NB4 (cell line): Measurements from ENCODE around the gene TACC2.

Source experiments
- DNase-seq: peaks from one replicate; pipeline ENCODE4 v3.0.0; 2010; ENCODE audit warnings: low read depth
- H3K4me3 ChIP-seq: one replicate; pipeline ENCODE4 v1.5.1; 2011; ENCODE audit warnings: mild to moderate bottlenecking, low read depth, low read length, moderate library complexity
- CTCF ChIP-seq: IDR thresholded peaks from one replicate; pipeline ENCODE4 v1.5.1; 2012; ENCODE audit warnings: low read depth, low read length
- MAX ChIP-seq: IDR thresholded peaks from 2 replicates; pipeline ENCODE4 v1.6.1; 2011; ENCODE audit warnings: low read depth, low read length
- MYC ChIP-seq: IDR thresholded peaks from 2 replicates; pipeline ENCODE4 v1.6.1; 2011; ENCODE audit warnings: low read depth, low read length
- POLR2A ChIP-seq: IDR thresholded peaks from 2 replicates; pipeline ENCODE4 v1.6.1; 2011; ENCODE audit warnings: mild to moderate bottlenecking; ENCODE audit not compliant: insufficient read length; ENCODE audit errors: extremely low read depth

TACC2 gene

GRCh38 chr10:122287570-122287969 is 298.6 kb downstream of the TACC2 start:
- no peak for TF ChIP-seq MYC
- TF ChIP-seq POLR2A: no peak
- TF ChIP-seq MAX: no peak
- no peak for TF ChIP-seq CTCF
- no peak for DNase-seq
- H3K4me3 ChIP-seq: no peak overlapping the region

- DNase-seq: no peak
- no peak overlapping the region for H3K4me3 ChIP-seq
- no peak for TF ChIP-seq POLR2A
Observed at GRCh38 chr10:122288262-122288661, 299.3 kb downstream of the TACC2 start.

GRCh38 chr10:122288917-122289316 is 300.0 kb downstream of the TACC2 start:
- H3K4me3 ChIP-seq: no peak overlapping the region
- no peak for DNase-seq
- TF ChIP-seq POLR2A (no peak), MYC (no peak), CTCF (no peak), MAX (no peak)

- H3K4me3 ChIP-seq: no peak overlapping the region
- peak; percentile 21 for DNase-seq
- no peak for TF ChIP-seq MYC
Observed at GRCh38 chr10:122290334-122290733, 301.4 kb downstream of the TACC2 start.

GRCh38 chr10:122290833-122291532 is 302.0 kb downstream of the TACC2 start:
- H3K4me3 ChIP-seq: no peak overlapping the region
- TF ChIP-seq CTCF (no peak), MAX (no peak), MYC (no peak), POLR2A (no peak)
- no peak for DNase-seq

- H3K4me3 ChIP-seq: no peak overlapping the region
- no peak for DNase-seq
- TF ChIP-seq POLR2A: no peak
- TF ChIP-seq CTCF: no peak
- TF ChIP-seq MAX: no peak
- TF ChIP-seq MYC: no peak
Observed at GRCh38 chr10:122291739-122292138, 302.8 kb downstream of the TACC2 start.

GRCh38 chr10:122292376-122292775 is 303.4 kb downstream of the TACC2 start:
- DNase-seq: no peak
- no peak for TF ChIP-seq MAX
- no peak for TF ChIP-seq POLR2A
- no peak for TF ChIP-seq CTCF
- TF ChIP-seq MYC: no peak
- H3K4me3 ChIP-seq: no peak overlapping the region
